SU-DHL-6 (cell line): Measurements from ENCODE around the gene TMEM203.

Experiments used
- EZH2phosphoT487 ChIP-seq: fragments of 200-600 bp; sonication (generic), shearing (Covaris generic); conservative IDR thresholded peaks from 2 replicates; pipeline ENCODE4 v1.6.1; 2018; ENCODE audit warnings: mild to moderate bottlenecking, antibody characterized with exemption, low read length, moderate library complexity, mixed read lengths
- TF ChIP-seq, protein P1 (sequence below): fragments of 200-600 bp; sonication (generic); IDR thresholded peaks from one replicate; pipeline ENCODE4 v1.5.1; 2017; ENCODE audit warnings: antibody characterized with exemption, mild to moderate bottlenecking, low read length, moderate library complexity; ENCODE audit not compliant: insufficient read depth, poor library complexity, severe bottlenecking

DNA sequence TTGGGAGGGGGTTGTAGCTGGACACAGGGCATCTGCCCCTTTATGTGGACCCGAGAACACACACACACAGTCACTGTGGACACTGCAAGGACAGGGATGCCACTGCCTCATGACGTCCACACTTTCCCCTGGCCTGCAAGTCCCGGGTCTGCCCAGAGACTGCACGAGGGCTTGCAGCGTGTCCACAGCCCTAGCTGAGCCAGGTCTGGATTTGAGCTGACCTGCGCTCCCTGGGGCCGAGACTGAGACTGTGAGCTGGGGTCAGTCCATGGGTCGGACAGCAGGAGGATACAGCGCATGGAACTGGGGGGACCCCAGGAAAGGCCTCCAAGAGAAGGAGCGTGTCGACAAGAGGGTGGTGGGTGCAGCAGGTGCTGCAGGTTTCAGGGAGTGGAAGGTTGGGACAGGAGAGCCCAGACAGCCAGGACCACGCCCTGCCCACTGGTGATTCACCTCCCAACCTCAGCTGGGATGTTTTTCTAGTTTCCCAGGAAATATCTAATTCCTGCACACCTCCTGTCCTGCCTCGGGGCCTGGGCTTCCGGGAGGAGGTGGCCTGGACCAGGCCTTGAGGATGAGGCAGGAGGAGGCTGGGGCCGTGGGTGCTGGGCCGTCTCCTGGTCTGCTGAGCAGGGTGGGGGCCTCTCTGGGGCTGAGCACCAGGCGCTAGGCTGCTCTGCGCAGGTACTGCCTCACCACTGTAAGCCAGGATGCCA lies 21.0 kb upstream of the TMEM203 start:
- TF ChIP-seq, protein P1, sequence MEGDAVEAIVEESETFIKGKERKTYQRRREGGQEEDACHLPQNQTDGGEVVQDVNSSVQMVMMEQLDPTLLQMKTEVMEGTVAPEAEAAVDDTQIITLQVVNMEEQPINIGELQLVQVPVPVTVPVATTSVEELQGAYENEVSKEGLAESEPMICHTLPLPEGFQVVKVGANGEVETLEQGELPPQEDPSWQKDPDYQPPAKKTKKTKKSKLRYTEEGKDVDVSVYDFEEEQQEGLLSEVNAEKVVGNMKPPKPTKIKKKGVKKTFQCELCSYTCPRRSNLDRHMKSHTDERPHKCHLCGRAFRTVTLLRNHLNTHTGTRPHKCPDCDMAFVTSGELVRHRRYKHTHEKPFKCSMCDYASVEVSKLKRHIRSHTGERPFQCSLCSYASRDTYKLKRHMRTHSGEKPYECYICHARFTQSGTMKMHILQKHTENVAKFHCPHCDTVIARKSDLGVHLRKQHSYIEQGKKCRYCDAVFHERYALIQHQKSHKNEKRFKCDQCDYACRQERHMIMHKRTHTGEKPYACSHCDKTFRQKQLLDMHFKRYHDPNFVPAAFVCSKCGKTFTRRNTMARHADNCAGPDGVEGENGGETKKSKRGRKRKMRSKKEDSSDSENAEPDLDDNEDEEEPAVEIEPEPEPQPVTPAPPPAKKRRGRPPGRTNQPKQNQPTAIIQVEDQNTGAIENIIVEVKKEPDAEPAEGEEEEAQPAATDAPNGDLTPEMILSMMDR: no peak
- no peak for TF ChIP-seq EZH2phosphoT487
